UCSD-AML1 (cell line): ENCODE data around the gene ZNF462.

Source experiments
- DNase-seq: peaks from one replicate; lab custom pipeline; 2025; ENCODE audit not compliant: unreplicated experiment; lab: John Stamatoyannopoulos, UW

Gene ZNF462

DNA sequence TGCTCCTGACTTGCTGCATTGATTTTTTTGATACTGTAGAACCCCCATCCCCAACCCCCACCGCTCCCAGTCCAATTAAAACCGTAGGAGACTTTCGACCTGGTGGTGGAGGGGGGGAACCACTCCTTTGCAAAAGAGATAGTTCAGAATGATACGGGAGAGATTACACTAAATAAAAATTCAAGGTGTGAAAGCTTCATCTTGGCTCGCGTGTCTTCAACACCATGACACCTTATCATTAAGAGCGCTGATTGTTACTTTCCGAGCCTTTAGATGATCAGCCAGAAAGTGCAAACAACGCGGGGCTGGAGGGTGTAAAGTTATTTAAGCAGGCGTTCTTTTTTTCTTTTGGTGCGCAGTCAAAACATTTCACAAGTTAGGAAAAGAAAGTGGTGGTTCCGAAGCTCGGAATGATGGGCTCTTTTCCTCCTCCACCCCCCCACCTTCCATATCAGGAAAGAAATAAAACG lies 1.3 kb upstream of the ZNF462 start:
- DNase-seq: no peak

DNA sequence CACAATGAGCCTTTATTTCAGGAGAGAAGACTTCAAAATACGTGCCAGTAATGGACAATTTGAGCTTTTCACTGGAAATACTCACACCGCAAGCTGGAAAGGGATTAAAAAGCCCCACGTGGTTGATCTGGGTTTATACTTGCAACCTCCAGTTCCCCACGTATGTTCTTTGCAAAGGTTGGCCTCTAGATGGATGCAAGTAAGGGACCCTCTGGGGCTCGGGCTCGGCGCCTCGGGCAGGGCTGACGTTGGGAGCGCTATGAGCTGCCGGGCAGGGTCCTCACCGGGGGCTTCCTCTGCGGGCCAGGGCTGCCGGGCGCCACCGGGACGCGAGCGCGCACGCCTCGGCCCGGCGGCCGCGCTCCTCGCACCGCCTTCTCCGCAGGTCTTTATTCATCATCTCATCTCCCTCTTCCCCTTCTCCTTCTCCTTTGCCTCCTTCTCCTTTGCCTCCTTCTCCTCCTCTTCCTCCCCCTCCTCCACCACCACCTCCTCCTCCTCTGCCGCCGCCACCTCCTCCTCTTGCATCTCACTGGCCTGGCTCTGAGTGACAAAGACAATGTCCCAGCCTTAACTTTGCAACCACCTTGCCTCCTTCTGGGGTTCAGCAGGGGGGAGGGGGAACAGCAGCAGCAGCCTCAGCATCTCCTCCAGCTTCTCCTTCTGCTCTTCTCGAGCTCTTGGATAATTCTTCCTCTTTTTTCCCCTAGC lies 701 bp upstream of the ZNF462 start:
- no peak for DNase-seq

DNA sequence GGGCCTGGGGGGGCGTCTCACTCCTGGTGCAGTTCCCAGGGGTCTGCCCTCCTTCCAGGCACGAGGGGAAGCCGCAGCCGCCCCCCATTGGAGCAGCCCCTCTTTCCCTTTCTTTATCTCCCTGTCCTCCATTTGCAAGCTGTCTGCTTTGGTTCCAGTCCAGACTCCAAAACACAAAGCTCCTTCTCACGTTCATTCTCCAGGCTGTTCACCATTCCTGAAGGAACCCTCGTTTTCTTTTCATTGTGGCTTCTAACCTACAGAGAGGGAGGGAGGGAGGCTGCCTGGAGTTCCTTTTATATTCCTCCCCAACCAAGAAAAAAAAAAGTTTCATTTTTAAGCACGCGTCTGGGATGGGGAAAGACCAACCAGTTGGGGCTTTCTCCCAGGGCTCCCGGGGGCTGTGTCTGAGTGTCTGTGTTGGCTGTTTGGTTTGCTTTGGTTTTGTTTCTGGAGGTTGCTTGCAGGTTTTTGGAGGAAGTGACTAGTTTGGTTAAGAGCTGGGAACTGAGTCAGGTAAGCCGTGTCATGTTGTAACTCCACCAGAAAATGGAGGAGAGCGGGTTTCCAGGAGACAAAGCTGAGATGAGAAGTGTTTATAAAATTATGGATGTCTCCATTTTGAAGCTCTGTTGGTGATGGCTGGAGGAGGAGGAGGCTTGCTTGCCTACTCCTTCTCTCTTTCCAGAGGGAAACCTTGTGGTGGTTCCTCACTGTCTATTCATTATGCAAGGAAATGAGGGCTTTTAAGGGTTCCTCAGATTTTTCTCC lies 1.6 kb downstream of the ZNF462 start:
- no peak for DNase-seq

DNA sequence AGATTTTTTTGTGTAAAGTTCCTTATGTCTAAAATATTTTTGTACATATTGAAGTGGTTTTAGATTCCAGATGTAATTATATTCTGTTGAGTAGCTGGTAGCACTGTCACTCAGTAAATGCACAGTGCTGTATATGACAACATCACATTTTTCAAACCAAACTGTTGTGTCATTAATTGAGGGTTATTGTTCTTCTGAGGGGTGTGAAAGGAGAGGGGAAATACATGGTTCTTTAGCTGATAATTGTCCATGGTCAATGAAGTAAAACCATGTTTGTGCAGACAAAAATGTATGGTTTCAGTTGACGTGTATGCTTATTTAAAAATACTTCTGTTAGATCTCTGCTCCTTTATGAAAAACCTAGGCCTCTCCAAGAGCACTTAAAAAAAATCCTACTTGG lies 3.3 kb downstream of the ZNF462 start:
- DNase-seq: no peak

DNA sequence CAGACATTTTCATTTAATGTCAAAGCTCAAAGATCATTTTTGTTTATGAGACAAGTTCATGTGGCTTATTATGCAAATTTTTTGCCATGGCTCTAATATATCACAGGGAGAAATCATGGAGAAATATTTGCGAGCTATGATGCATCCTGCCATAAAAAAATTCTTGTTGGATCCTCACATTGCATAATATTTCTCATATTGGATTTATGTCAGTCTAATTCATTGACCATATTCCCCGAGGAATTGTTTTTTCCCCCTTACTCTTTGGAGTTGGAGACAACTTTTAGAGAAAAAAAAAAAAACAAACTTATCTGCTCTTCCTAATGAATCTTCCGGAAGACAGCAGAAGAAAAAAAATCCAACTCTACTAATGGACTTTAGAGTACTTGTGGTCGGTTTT lies 4.3 kb downstream of the ZNF462 start:
- DNase-seq: no peak

DNA sequence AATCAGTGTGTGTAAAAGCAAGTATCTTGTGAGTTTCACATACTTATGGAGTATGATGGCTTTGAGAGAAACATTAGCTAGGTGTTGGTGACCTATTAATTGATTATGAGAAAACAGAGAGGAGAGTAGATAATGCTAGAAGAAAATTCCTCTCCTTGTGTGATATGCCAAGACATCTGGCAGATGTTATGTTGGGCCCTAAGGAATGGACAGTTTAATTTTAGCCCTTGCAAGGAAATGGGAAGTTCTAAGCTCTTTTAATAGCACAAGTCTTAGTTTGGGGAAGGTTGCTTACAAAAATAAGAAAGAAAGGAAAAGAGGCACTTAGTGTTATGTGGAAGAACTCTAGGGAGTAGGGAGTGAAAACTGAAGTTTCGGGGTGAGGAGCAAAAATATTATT lies 5.1 kb downstream of the ZNF462 start:
- no peak for DNase-seq

DNA sequence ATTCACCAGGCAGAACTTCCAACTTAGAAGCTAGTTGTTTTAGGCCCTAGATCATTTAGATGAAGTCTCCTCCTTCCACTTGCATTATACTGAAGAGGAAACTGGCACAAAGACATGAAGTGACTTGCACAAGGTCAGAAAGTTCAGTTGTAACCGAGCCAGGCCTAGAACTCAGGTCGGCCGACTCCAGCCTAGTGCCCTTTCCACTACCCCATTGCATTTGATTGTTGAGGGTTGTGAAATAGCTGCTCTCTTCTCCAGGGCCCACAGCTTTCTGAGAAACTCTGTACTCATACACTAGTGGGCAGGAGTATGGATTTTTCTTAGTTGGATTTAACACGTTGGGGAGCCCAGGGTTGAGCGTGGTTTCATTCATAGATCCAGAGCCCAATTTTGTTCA lies 5.6 kb downstream of the ZNF462 start:
- no peak for DNase-seq

DNA sequence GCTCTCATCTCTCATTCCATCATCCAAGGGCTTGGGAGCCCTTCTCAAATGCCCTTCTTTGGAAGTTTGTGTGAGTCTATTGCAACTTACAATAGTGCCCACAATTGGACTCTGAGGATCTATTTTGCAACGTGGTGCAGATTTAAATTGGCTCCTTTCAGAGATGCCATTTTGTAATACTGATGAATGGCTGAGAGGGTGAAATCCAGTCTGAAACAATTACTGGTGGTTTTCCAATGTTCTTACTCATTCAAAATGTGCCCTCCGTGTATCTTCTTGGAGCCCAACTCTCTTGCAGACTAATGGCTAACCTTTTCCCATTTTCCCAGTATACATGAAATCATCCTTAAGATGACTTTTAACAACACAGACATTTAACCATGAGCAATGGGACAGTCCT lies 6.1 kb downstream of the ZNF462 start:
- DNase-seq: no peak

DNA sequence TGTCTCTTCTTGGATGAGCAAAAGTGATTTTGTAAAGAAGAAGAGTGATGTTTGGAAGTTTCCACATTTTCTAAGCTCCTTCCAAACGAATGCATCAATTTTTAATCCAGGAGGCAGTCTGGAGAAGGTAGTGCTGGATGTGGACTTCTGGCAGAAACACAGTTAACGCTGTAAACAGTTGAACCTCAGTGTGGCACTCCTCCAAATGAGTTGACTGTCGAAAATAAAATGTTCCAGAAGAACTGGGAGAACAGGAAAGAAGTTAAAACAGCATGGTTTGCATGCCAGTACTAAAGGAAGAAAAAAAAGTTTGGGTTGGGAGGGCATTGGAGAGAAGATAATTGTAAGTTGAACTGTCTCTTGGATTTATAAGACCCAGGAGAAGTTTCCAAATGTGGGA lies 6.5 kb downstream of the ZNF462 start:
- DNase-seq: no peak

DNA sequence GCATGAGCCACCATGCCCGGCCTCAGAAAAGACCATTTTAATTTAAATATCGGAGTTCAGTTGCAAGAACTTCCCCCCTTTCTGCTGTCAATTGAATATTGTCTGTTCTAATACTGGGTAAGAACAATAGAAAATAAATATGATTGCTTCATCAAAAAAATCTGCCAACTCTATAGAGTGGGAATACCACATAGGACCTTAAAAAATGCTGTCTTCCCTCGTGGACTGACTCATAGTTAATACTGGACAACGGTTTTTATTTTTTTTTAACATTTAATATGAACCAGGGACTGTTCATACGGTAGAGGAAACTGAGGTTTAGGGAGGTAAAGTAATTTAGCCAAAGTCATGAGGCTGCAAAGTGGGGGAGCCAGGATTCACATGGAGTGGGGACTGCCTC lies 9.7 kb downstream of the ZNF462 start:
- no peak for DNase-seq

DNA sequence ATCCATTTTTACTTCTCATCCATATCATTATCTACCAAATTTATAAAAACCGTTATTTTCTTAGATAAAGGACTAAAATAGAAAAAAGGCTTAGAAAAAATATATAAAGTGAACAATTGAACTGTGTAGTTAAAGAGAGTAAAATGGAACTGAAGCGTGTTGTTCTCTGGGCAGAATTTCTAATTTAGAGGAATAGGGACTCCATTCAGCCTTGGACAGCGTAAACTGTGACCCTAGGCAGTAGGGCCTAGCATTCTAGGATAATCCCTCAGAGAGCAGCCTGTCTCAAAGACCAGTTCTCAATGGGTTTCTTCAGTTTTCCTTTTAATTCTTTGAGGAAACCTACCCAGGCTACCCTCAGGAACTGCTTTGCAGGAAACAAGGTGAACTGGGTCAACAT lies 11.1 kb downstream of the ZNF462 start:
- DNase-seq: no peak

DNA sequence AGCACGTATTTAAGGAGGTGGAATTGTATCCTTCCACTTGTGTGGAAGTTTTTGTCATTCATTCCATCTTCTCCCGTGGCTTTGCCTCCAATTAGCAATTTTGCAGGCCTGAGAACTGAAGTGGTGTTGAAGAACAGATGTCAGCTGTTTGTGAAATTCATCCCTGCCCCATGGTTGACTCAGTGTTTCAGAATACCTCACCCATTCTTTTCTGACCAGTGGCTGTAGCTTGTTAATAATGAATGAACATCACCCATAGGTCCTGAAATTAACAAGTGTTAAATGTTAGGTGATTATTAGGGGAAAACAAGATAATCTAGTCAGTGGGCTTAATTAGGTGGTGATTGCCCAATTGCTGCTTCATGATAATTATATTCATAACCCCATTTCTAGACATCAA lies 11.7 kb downstream of the ZNF462 start:
- DNase-seq: no peak

DNA sequence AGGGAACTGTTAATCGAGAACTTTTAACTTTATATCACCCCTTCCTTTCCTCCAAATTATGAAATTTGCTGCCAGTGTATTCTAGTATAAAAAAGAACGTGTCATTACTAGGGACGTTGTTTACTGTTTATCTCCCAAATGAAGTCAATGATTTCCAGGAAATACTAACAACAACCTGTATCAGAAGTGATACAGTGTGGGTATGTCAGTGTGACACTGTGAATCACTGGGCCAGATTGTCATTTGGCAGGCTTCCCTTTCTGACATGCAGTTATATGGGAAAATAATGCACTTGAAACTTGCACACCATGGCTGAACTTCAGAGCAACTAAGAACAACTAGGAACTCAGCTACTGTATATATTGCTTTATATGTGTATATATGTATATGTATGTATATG lies 12.6 kb downstream of the ZNF462 start:
- no peak for DNase-seq

DNA sequence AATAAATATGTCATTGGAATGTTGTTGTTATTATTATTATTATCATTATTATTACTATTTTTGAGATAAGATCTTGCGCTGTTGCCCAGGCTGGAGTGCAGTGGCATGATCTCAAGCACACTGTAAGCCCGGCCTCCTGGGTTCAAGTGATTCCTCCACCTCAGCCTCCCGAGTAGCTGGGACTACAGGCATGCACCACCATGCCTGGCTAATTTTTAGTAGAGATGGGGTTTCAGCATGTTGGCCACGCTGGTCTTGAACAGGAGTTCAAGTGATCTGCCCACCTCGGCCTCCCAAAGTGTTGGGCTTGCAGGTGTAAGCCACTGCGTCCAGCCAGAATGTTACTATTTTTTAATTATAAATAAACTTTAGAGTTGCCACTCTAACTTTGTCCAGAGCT lies 14.4 kb downstream of the ZNF462 start:
- DNase-seq: no peak

DNA sequence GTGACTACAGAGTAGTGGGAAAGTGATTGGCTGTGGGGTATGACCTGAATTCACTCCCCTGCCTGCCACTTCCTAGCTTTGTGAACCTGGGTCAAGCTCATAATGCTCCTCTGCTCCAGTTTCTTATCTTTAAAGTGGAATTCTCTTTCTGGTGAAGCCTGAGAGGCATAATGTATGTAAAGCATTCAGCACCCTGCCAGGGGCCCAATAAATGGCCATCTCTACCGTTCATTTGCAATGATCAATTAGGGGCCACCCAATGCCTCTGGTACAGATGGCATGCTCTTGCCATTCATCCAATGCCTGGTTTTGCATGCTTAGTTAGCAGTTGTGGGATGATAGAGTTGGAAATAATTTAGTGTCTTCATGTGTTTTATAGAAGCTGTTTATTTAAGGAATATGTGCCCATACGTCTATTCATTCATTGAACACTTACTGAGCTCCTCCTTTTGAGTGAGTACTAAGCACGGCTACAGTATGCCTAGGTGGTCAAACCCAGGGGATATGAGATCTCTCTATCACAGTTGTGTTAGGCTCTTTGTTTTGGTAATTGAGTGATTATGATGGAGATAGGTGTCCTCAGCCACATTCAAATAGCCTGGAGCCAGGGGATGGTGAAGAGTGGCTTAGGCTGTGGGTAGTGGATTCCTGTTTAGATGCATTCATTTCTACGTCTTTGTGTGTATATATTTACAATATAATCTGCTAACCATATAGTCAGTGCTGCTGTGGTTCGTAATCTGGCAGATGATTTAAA lies 15.3 kb downstream of the ZNF462 start:
- DNase-seq: no peak

DNA sequence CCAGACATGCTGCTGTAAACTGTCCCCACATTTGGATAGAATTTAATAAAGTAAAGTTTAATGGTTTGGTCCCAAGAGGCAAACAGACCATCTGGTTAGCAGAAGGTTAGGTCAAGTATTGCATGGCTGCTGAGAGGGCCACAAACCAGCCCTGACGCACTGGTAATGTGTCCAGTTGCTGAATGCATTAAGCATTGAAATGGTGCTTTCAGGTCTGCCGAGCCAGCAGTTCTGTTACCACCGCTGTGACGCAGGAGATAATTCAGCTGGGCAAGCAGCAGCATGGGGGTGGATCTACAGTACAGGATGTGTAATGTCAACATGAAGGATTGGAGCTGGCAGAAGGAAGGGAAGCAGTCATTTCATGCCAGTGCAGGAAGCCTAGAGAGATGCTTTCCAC lies 16.0 kb downstream of the ZNF462 start:
- DNase-seq: no peak

DNA sequence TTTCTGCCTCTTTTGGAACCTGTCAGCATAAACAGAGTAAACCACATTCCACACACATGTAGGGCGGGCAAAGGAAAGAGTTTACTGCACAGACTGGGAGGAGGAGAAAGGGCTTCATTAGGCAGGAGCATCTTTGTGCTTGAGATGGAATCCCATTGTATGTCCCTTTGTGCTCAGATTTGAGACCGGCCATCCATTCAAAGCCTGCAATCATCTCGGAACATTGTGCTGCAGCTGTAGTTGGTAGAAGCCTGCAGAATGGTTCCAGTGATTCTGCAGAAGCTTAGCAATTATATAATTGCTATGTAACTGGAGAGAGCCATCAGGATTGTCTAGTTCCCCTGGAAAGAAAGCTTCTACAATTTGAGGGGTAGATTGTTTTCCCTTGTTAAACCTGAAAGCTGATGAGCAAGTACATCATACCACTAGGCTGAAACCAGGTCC lies 16.5 kb downstream of the ZNF462 start:
- no peak for DNase-seq

DNA sequence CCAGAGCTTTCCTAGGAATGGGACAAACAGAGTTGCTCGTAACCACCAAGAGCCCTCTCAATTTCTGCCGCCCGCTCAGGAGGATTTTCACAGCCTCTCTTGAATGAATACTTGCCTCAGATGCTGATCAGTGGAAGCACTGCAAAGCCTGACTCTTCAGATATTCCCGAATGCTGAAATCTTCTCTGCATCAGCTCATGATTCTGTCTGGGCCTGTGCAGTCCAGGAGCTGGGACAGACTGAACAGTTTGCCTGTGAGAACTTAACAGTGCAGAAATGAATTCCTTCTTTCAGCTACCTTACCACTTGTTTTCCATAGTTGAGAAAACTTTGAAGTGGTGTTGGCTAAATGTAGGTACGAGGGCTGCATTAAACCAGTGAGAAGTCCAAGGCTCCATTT lies 17.1 kb downstream of the ZNF462 start:
- no peak for DNase-seq

DNA sequence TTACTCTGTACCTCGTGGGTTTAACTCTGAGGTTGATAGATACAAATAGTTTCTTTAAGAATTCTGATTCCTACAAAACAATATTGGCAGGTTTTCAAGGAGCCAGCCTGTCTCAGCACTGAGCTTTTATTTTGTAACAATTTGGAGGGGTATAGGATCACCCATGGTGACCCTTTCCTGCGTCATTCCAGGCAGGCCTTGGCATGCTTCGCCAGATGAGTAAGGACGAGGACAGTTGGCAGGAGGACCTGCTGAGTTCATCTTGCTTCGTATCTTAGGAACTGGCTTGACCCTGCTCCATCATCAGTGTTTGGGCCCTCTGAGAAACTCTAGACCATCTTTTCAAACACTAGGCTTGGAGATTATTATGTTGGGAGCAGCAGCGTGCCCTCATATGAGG lies 17.9 kb downstream of the ZNF462 start:
- no peak for DNase-seq

DNA sequence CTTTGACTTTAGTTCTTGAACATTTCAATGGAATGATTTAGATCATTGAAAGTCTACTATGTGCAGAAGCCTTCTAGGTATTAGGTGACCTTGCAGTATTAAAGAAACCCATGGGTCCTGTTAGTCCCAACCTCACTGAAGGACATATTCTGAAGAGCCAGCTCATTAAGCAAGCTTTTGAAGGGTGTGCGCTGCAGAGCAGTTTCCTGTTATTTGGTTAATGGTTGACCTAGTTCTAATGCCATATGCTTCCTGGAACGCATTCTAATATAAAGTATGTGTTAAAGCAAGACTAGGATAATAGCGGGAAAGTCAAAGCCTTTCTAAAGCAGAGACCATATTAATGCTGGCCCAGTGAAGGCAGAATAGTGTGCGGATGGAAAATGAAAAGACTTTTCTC lies 20.1 kb downstream of the ZNF462 start:
- no peak for DNase-seq

DNA sequence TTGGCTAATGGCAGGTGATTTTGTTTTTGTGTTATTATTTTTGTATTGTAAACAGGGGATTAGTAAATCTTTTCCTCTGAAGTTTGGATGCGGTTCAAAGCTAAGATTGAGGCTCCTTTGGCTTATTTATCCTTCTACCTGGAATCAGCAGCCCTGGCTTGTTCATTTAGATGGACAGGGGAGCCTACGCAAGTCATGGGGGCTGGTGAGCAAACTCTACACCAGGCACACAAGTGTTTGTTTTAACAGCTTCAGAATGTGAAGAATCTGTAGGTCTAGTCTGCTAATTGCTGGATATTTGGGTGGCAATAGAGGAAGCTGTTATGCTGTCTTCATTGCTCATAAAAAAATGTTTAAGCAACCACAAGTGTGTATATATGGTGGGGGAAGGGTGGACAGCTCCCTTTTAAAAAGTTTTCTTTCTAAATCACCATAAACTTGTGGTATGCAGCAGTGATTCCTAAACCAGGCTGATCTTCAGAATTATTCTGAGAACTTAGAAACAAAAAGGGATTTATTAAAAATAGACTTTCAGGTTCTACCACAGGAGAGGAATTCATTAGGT lies 20.7 kb downstream of the ZNF462 start:
- no peak for DNase-seq

DNA sequence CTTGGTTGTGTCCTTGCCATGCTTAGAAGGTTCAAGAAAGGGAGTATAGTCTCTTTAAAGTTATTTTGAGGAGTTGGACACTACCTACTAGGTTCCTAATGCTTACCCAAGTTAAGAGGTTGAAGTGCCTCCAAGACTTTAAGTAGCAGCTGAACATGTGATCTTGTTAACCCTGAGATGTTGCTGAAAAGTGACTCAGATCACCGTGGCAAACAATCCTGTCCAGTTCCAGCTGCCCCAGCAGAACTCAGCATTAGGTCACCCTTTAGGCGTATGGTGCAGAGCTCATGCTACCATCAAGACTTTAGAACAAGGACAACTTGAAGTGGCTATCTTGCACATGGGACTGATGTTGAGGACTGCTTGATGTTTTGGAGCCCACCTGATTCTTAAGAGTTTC lies 22.5 kb downstream of the ZNF462 start:
- DNase-seq: no peak
